Common myeloid progenitor, CD34-positive (primary cell): ENCODE data around the gene NFKB2.

Experiments used
- CTCF ChIA-PET: fragments of 350-600 bp; sonication (Branson Sonifier 250); formaldehyde crosslinking; loops from one replicate; lab custom pipeline; 2021; ENCODE audit warnings: antibody characterized with exemption; lab: Charles Lee
- POLR2A ChIA-PET: fragments of 350-600 bp; sonication (Branson Sonifier 250); formaldehyde crosslinking; loops from one replicate; lab custom pipeline; 2021; ENCODE audit warnings: antibody characterized with exemption; lab: Charles Lee
- DNase-seq, 3 donors: peaks; one replicate each; pipeline versions ENCODE4 v3.0.0 to v3.0.0-alpha.2; 2013
- H3K27ac ChIP-seq, 2 experiments: 1 replicate in 1 of 2; 2 replicates in 1 of 2; pipeline ENCODE4 v1.7.0; 2013; ENCODE audit warnings: inconsistent platforms in 2 of 2, low read length in 2 of 2, mild to moderate bottlenecking in 2 of 2, low read depth in 1 of 2, moderate library complexity in 1 of 2; ENCODE audit not compliant: severe bottlenecking in 2 of 2, insufficient read depth in 1 of 2, poor library complexity in 1 of 2
- H3K27me3 ChIP-seq, 5 experiments: replicated peaks in 2 of 5; 1 replicate in 3 of 5; 2 replicates in 2 of 5; pipeline versions ENCODE4 v1.6.1 to v1.7.0; 2013; ENCODE audit warnings: low read length in 4 of 5, mild to moderate bottlenecking in 2 of 5, moderate library complexity in 2 of 5, inconsistent platforms in 1 of 5; ENCODE audit not compliant: insufficient read depth in 5 of 5, control insufficient read depth in 4 of 5
- H3K36me3 ChIP-seq, 4 experiments: 1 replicate in 2 of 4; 2 replicates in 2 of 4; pipeline versions ENCODE4 v1.6.1 to v1.7.0; 2013; ENCODE audit warnings: low read length in 3 of 4, control low read depth in 1 of 4, mild to moderate bottlenecking in 1 of 4; ENCODE audit not compliant: control insufficient read depth in 4 of 4, insufficient read depth in 4 of 4
- H3K4me1 ChIP-seq, 4 experiments: 1 replicate in 3 of 4; 2 replicates in 1 of 4; pipeline versions ENCODE4 v1.6.1 to v1.7.1; 2013; ENCODE audit warnings: low read length in 3 of 4, mild to moderate bottlenecking in 3 of 4, control low read depth in 1 of 4, inconsistent platforms in 1 of 4, moderate library complexity in 1 of 4; ENCODE audit not compliant: control insufficient read depth in 4 of 4, insufficient read depth in 4 of 4; ENCODE audit errors: control extremely low read depth in 1 of 4
- H3K4me3 ChIP-seq, 7 experiments: 1 replicate in 4 of 7; 2 replicates in 3 of 7; pipeline versions ENCODE4 v1.5.1 to v1.7.0; 2013; ENCODE audit warnings: mild to moderate bottlenecking in 7 of 7, low read length in 6 of 7, moderate library complexity in 6 of 7, inconsistent platforms in 2 of 7, low read depth in 2 of 7, control low read depth in 1 of 7; ENCODE audit not compliant: insufficient read depth in 4 of 7, control insufficient read depth in 1 of 7; ENCODE audit errors: extremely low read depth in 1 of 7
- H3K9me3 ChIP-seq, 5 experiments: 1 replicate in 4 of 5; 2 replicates in 1 of 5; pipeline versions ENCODE4 v1.6.1 to v1.7.1; 2013; ENCODE audit warnings: low read length in 4 of 5, mild to moderate bottlenecking in 2 of 5, inconsistent platforms in 1 of 5, low read depth in 1 of 5, moderate library complexity in 1 of 5; ENCODE audit not compliant: control insufficient read depth in 4 of 5, insufficient read depth in 2 of 5; ENCODE audit errors: control extremely low read depth in 1 of 5
- WGBS: methylation state at CpG from one replicate; pipeline ENCODE4 v1.1.5; 2013; ENCODE audit not compliant: insufficient coverage; 5-methylcytosine and 5-hydroxymethylcytosine counted together

Gene NFKB2

GRCh38 chr10:102382871-102383270, 12.6 kb upstream of the NFKB2 start:
- CTCF ChIA-PET = interaction anchor here (1.1 to 5.4 kb wide), 8 partner anchors 8 to 153 kb away, joined by 3 to 45 read pairs (median 10); partner anchors contain the start of genes FBXL15 and NFKB2
- WGBS = 100% methylated on average over 5 of the region's 8 CpGs
- Histone ChIP-seq H3K27ac (no peak overlapping the region), H3K4me3 (no peak overlapping the region), H3K36me3 (peaks cover 0 to 47% (median 27%) of the 10 kb centered on the region in 4 experiments), H3K27me3 (no peaks in the 10 kb centered on the region), H3K9me3 (no peaks in the 10 kb centered on the region), H3K4me1 (no peaks in the 10 kb centered on the region)
- no peak for DNase-seq
- POLR2A ChIA-PET = no interaction called here

- H3K9me3 ChIP-seq = no peaks in the 10 kb centered on the region
- CTCF ChIA-PET = interaction anchor here (0.6 to 5.4 kb wide), 14 partner anchors 9 to 157 kb away, joined by 3 to 45 read pairs (median 5); partner anchors contain the start of genes FBXL15 and NFKB2
- H3K36me3 ChIP-seq = peaks cover 0 to 39% (median 24%) of the 10 kb centered on the region in 4 experiments
- peak in 1 of 3 donors; percentile 51 for DNase-seq
- 41% methylated on average over 3 of the region's 6 CpGs for WGBS
- no peaks in the 10 kb centered on the region for H3K4me1 ChIP-seq
- H3K4me3 ChIP-seq = no peak overlapping the region
- POLR2A ChIA-PET = interaction anchor here (0.7 to 1.1 kb wide), 3 partner anchors 9 to 40 kb away, joined by 4 to 5 read pairs (median 4); no protein-coding TSS in a partner anchor
- H3K27ac ChIP-seq = no peak overlapping the region
- H3K27me3 ChIP-seq = no peaks in the 10 kb centered on the region
Observed at GRCh38 chr10:102384053-102384452, 11.5 kb upstream of the NFKB2 start.

GRCh38 chr10:102384606-102385429, 10.7 kb upstream of the NFKB2 start:
- peaks cover 0 to 31% (median 17%) of the 10 kb centered on the region in 4 experiments for H3K36me3 ChIP-seq
- no peak overlapping the region for H3K4me3 ChIP-seq
- peaks cover 0 to under 1% (median 0%) of the 10 kb centered on the region in 5 experiments for H3K27me3 ChIP-seq
- ChIA-PET CTCF (interaction anchor here (0.7 to 5.4 kb wide), 20 partner anchors 9 to 232 kb away, joined by 3 to 45 read pairs (median 4); partner anchors contain the start of genes C10orf95, FBXL15 and NFKB2), POLR2A (interaction anchor here (0.7 to 1.1 kb wide), 2 partner anchors 9 to 41 kb away, joined by 4 to 5 read pairs; no protein-coding TSS in a partner anchor)
- DNase-seq = no peak
- H3K9me3 ChIP-seq = no peaks in the 10 kb centered on the region
- H3K4me1 ChIP-seq = no peaks in the 10 kb centered on the region
- 90% methylated on average over 3 of the region's 4 CpGs for WGBS
- H3K27ac ChIP-seq = no peak overlapping the region

- no peak for DNase-seq
- H3K9me3 ChIP-seq = no peaks in the 10 kb centered on the region
- POLR2A ChIA-PET = no interaction called here
- H3K27ac ChIP-seq = no peak overlapping the region
- WGBS = 100% methylated on average over 2 of the region's 3 CpGs
- H3K27me3 ChIP-seq = peaks cover 0 to 12% (median 2%) of the 10 kb centered on the region in 5 experiments
- H3K36me3 ChIP-seq = no peaks in the 10 kb centered on the region
- CTCF ChIA-PET = interaction anchor here (1.1 to 1.4 kb wide), 3 partner anchors 10 to 89 kb away, joined by 3 to 4 read pairs (median 3); no protein-coding TSS in a partner anchor
- peaks cover 2 to 17% (median 12%) of the 10 kb centered on the region in 4 experiments for H3K4me1 ChIP-seq
- H3K4me3 ChIP-seq = no peak overlapping the region
Observed at GRCh38 chr10:102389894-102390293, 5.6 kb upstream of the NFKB2 start.

GRCh38 chr10:102392306-102392705, 3.2 kb upstream of the NFKB2 start:
- ChIA-PET CTCF (interaction anchor here (0.7 to 4.4 kb wide), 4 partner anchors 12 to 190 kb away, joined by 3 to 28 read pairs (median 6); no protein-coding TSS in a partner anchor), POLR2A (interaction anchor here (3.2 kb wide), 1 partner anchor 12 kb away, joined by 31 read pairs; no protein-coding TSS in a partner anchor)
- 90% methylated on average over 4 of the region's 5 CpGs for WGBS
- H3K4me1 ChIP-seq = peaks cover 2 to 31% (median 27%) of the 10 kb centered on the region in 4 experiments
- peaks cover 0 to 5% (median 2%) of the 10 kb centered on the region in 4 experiments for H3K36me3 ChIP-seq
- no peaks in the 10 kb centered on the region for H3K9me3 ChIP-seq
- H3K27ac ChIP-seq = no peak overlapping the region
- peaks cover 0 to 12% (median 2%) of the 10 kb centered on the region in 5 experiments for H3K27me3 ChIP-seq
- DNase-seq = no peak
- no peak overlapping the region for H3K4me3 ChIP-seq

- ChIA-PET POLR2A (interaction anchor here (0.6 to 4.1 kb wide), 12 partner anchors 8 to 1022 kb away, joined by 3 to 31 read pairs (median 4); partner anchors contain the start of gene FBXL15), CTCF (interaction anchor here (0.6 to 4.4 kb wide), 20 partner anchors 8 to 192 kb away, joined by 3 to 28 read pairs (median 4); partner anchors contain the start of genes ELOVL3 and FBXL15)
- Histone ChIP-seq H3K27me3 (peaks cover 0 to 12% (median 2%) of the 10 kb centered on the region in 5 experiments), H3K4me1 (peaks cover 2 to 31% (median 27%) of the 10 kb centered on the region in 4 experiments), H3K27ac (peak overlapping the region; percentile 90 to 97), H3K9me3 (no peaks in the 10 kb centered on the region), H3K4me3 (peak overlapping the region; percentile 57 to 95 (median 74)), H3K36me3 (peaks cover 0 to 13% (median 8%) of the 10 kb centered on the region in 4 experiments)
- 17% methylated on average over 20 of the region's 30 CpGs for WGBS
- no peak for DNase-seq
Observed at GRCh38 chr10:102393411-102394078, 2.0 kb upstream of the NFKB2 start.
